Keratinocyte (primary cell): ENCODE results near the gene HES3. TPM values are rescaled to one million over a fixed set of nuclear protein-coding genes. Genes with fewer than 3 reads are reported as not detected.

Experiments
- DNase-seq: peaks from one replicate; pipeline ENCODE4 v3.0.0-alpha.2; 2011; ENCODE audit warnings: low read depth, missing footprints, low spot score
- FAIRE-seq: peaks from 2 replicates; lab custom pipeline; 2011; peaks lifted over from hg19 to GRCh38; lab: Jason Lieb, UNC
- H2AFZ ChIP-seq: 2 replicates; pipeline ENCODE4 v1.6.0; 2012; ENCODE audit warnings: low read length, control low read depth, inconsistent platforms; ENCODE audit not compliant: control insufficient read depth
- H3K27ac ChIP-seq: 2 replicates; pipeline ENCODE4 v1.5.1; 2011; ENCODE audit warnings: low read length; ENCODE audit not compliant: control insufficient read depth, insufficient read depth
- H3K27me3 ChIP-seq: 3 replicates; pipeline ENCODE4 v1.6.0; 2011; ENCODE audit warnings: low read length; ENCODE audit not compliant: control insufficient read depth, insufficient read depth; ENCODE audit errors: extremely low read depth
- H3K36me3 ChIP-seq, 2 experiments: 2 replicates in 1 of 2; 3 replicates in 1 of 2; pipeline ENCODE4 v1.5.1; 2011; ENCODE audit warnings: low read length in 2 of 2, mild to moderate bottlenecking in 1 of 2; ENCODE audit not compliant: control insufficient read depth in 2 of 2, insufficient read depth in 2 of 2; ENCODE audit errors: extremely low read depth in 1 of 2
- H3K4me1 ChIP-seq: 3 replicates; pipeline ENCODE4 v1.5.1; 2011; ENCODE audit warnings: low read length; ENCODE audit not compliant: control insufficient read depth, insufficient read depth; ENCODE audit errors: extremely low read depth
- H3K4me2 ChIP-seq: 3 replicates; pipeline ENCODE4 v1.6.0; 2011; ENCODE audit warnings: low read depth, low read length; ENCODE audit not compliant: control insufficient read depth, insufficient read depth; ENCODE audit errors: extremely low read depth
- H3K4me3 ChIP-seq, 3 experiments: fragments of 200-600 bp in 1 of 3; sonication (generic) in 1 of 3; 2 replicates in 2 of 3; 3 replicates in 1 of 3; pipeline ENCODE4 v1.5.1; 2011 to 2016; ENCODE audit warnings: low read length in 3 of 3, mild to moderate bottlenecking in 3 of 3, control low read depth in 2 of 3, inconsistent platforms in 1 of 3, low read depth in 1 of 3, mixed read lengths in 1 of 3, mixed run types in 1 of 3, moderate library complexity in 1 of 3; ENCODE audit not compliant: control insufficient read depth in 2 of 3, insufficient read depth in 2 of 3; ENCODE audit errors: extremely low read depth in 1 of 3
- H3K79me2 ChIP-seq: 2 replicates; pipeline ENCODE4 v1.6.0; 2012; ENCODE audit warnings: low read length; ENCODE audit not compliant: control insufficient read depth, insufficient read depth
- H3K9ac ChIP-seq: 3 replicates; pipeline ENCODE4 v1.6.0; 2011; ENCODE audit warnings: low read length; ENCODE audit not compliant: control insufficient read depth, insufficient read depth; ENCODE audit errors: extremely low read depth
- H3K9me1 ChIP-seq: 3 replicates; pipeline ENCODE4 v1.6.0; 2011; ENCODE audit warnings: low read length; ENCODE audit not compliant: control insufficient read depth, insufficient read depth; ENCODE audit errors: extremely low read depth
- H3K9me3 ChIP-seq: 2 replicates; pipeline ENCODE4 v1.5.1; 2012; ENCODE audit warnings: low read depth, low read length; ENCODE audit not compliant: control insufficient read depth
- H4K20me1 ChIP-seq: 3 replicates; pipeline ENCODE4 v1.6.0; 2011; ENCODE audit warnings: low read length; ENCODE audit not compliant: control insufficient read depth, insufficient read depth; ENCODE audit errors: extremely low read depth
- CTCF ChIP-seq, 3 experiments: IDR thresholded peaks in 1 of 3; conservative IDR thresholded peaks in 1 of 3; optimal IDR thresholded peaks in 1 of 3; 2 replicates in 2 of 3; 3 replicates in 1 of 3; pipeline versions ENCODE3 to v1.5.1; 2011; ENCODE audit warnings: low read length in 3 of 3, mild to moderate bottlenecking in 3 of 3, moderate library complexity in 2 of 3, control low read depth in 1 of 3, inconsistent platforms in 1 of 3; ENCODE audit not compliant: insufficient read depth in 2 of 3; ENCODE audit errors: extremely low read depth in 1 of 3
- EZH2 ChIP-seq: IDR thresholded peaks from one replicate; pipeline ENCODE4 v1.6.1; 2012; ENCODE audit warnings: inconsistent platforms, mild to moderate bottlenecking, low read length, moderate library complexity
- dilution Hi-C: fragments of 300-500 bp; cut with MboI; formaldehyde crosslinking; loops from one replicate; pipeline ENCODE4 v1.7.0; 2020; ENCODE audit warnings: low sequenced_read_pairs; ENCODE audit not compliant: extremely low pct_ligation_motif_present
- polyA plus RNA-seq, 5 experiments: library from polyadenylated mRNA; depleted of rRNA in 3 of 5; stranded (reverse) in 3 of 5; stranded (forward) in 1 of 5; unstranded in 1 of 5; fragments of >200 nt; gene quantifications; 1 replicate in 1 of 5; 2 replicates in 3 of 5; 3 replicates in 1 of 5; pipeline versions ENCODE4 v1.2.1 to v1.2.3, GENCODE V29; 2011 to 2012; ENCODE audit warnings: missing spikeins in 2 of 5, low read depth in 1 of 5, low replicate concordance in 1 of 5

HES3 gene
- polyA plus RNA-seq, 1 donor (not counting 4 experiments of a cell fraction or from before 2014, with no cell fraction given): not detected

- Histone ChIP-seq H3K79me2 (peaks cover 23% of the 10 kb centered on the region), H3K9ac (peak overlapping the region; percentile 82), H3K4me2 (peak overlapping the region; percentile 94), H3K4me1 (peaks cover 9% of the 10 kb centered on the region), H3K27ac (peak overlapping the region; percentile 48), H4K20me1 (no peaks in the 10 kb centered on the region), H3K9me3 (no peaks in the 10 kb centered on the region), H3K27me3 (peaks cover under 1% of the 10 kb centered on the region), H3K36me3 (peaks cover 16 to 18% of the 10 kb centered on the region in 2 experiments), H3K4me3 (peak overlapping the region; percentile 72 to 87 (median 77)), H2AFZ (peak overlapping the region; percentile 33), H3K9me1 (no peaks in the 10 kb centered on the region)
- dilution Hi-C loops: no loop called here
- FAIRE-seq: no peak
- DNase-seq: no peak
- TF ChIP-seq CTCF (optimal IDR thresholded peaks at IDR 0.05 in 1 of 3, IDR thresholded peaks at IDR 0.05 in 1 of 3, conservative IDR thresholded peaks at IDR 0.05 in 1 of 3; ENCODE audit: extremely low read depth in 1 of 3, insufficient read depth in 2 of 3, low read length in 3 of 3) (no peak), EZH2 (no peak)
Observed at GRCh38 chr1:6235296-6235677, 8.7 kb upstream of the HES3 start.

GRCh38 chr1:6237093-6237492 lies 6.9 kb upstream of the HES3 start:
- no peak overlapping the region for H3K9ac ChIP-seq
- H3K27ac ChIP-seq: no peak overlapping the region
- H3K9me3 ChIP-seq: no peaks in the 10 kb centered on the region
- no peak for FAIRE-seq
- no peak overlapping the region for H3K4me2 ChIP-seq
- H3K79me2 ChIP-seq: peaks cover 23% of the 10 kb centered on the region
- H2AFZ ChIP-seq: no peak overlapping the region
- H3K4me1 ChIP-seq: peaks cover 9% of the 10 kb centered on the region
- TF ChIP-seq CTCF (optimal IDR thresholded peaks at IDR 0.05 in 1 of 3, IDR thresholded peaks at IDR 0.05 in 1 of 3, conservative IDR thresholded peaks at IDR 0.05 in 1 of 3; ENCODE audit: extremely low read depth in 1 of 3, insufficient read depth in 2 of 3, low read length in 3 of 3): no peak
- no peak for TF ChIP-seq EZH2
- peaks cover 18% of the 10 kb centered on the region for H3K27me3 ChIP-seq
- no peaks in the 10 kb centered on the region for H4K20me1 ChIP-seq
- no peaks in the 10 kb centered on the region for H3K9me1 ChIP-seq
- H3K36me3 ChIP-seq: peaks cover 5 to 7% of the 10 kb centered on the region in 2 experiments
- DNase-seq: no peak
- dilution Hi-C loops: no loop called here
- H3K4me3 ChIP-seq: no peak overlapping the region
